Kidney epithelial cell (primary cell): ENCODE results near the gene NCKAP1. TPM values are rescaled to one million over a fixed set of nuclear protein-coding genes. Genes with fewer than 3 reads are reported as not detected.

Experiments used
- DNase-seq: peaks from one replicate; pipeline ENCODE4 v3.0.0-alpha.2; 2010; ENCODE audit warnings: low read depth
- H3K27me3 ChIP-seq: 2 replicates; pipeline ENCODE4 v1.6.0; 2011; ENCODE audit warnings: low read length; ENCODE audit not compliant: control insufficient read depth, insufficient read depth
- H3K36me3 ChIP-seq: 2 replicates; pipeline ENCODE4 v1.5.1; 2011; ENCODE audit warnings: low read length; ENCODE audit not compliant: control insufficient read depth, insufficient read depth
- H3K4me3 ChIP-seq: 2 replicates; pipeline ENCODE4 v1.5.1; 2011; ENCODE audit warnings: low read depth, mild to moderate bottlenecking, control low read depth, low read length
- total RNA-seq: library from RNA; depleted of rRNA; stranded (reverse); fragments of >200 nt; gene quantifications from 2 replicates; pipeline ENCODE4 v1.2.3, GENCODE V29; 2015
- TF ChIP-seq, protein P1 (sequence below): IDR thresholded peaks from 2 replicates; pipeline ENCODE4 v1.5.1; 2011; ENCODE audit warnings: mild to moderate bottlenecking, moderate library complexity, low read length, control low read depth, inconsistent platforms; ENCODE audit not compliant: insufficient read depth, poor library complexity, severe bottlenecking

Gene NCKAP1
- total RNA-seq, 1 donor from 2014 or later, result 189 TPM

- no peak for DNase-seq
- H3K4me3 ChIP-seq, result no peak overlapping the region
- H3K27me3 ChIP-seq, result no peaks in the 10 kb centered on the region
- H3K36me3 ChIP-seq, result no peaks in the 10 kb centered on the region
- TF ChIP-seq, protein P1, sequence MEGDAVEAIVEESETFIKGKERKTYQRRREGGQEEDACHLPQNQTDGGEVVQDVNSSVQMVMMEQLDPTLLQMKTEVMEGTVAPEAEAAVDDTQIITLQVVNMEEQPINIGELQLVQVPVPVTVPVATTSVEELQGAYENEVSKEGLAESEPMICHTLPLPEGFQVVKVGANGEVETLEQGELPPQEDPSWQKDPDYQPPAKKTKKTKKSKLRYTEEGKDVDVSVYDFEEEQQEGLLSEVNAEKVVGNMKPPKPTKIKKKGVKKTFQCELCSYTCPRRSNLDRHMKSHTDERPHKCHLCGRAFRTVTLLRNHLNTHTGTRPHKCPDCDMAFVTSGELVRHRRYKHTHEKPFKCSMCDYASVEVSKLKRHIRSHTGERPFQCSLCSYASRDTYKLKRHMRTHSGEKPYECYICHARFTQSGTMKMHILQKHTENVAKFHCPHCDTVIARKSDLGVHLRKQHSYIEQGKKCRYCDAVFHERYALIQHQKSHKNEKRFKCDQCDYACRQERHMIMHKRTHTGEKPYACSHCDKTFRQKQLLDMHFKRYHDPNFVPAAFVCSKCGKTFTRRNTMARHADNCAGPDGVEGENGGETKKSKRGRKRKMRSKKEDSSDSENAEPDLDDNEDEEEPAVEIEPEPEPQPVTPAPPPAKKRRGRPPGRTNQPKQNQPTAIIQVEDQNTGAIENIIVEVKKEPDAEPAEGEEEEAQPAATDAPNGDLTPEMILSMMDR, result no peak
Measured at GRCh38 chr2:182952741-182953450, 85.4 kb downstream of the NCKAP1 start.

DNA sequence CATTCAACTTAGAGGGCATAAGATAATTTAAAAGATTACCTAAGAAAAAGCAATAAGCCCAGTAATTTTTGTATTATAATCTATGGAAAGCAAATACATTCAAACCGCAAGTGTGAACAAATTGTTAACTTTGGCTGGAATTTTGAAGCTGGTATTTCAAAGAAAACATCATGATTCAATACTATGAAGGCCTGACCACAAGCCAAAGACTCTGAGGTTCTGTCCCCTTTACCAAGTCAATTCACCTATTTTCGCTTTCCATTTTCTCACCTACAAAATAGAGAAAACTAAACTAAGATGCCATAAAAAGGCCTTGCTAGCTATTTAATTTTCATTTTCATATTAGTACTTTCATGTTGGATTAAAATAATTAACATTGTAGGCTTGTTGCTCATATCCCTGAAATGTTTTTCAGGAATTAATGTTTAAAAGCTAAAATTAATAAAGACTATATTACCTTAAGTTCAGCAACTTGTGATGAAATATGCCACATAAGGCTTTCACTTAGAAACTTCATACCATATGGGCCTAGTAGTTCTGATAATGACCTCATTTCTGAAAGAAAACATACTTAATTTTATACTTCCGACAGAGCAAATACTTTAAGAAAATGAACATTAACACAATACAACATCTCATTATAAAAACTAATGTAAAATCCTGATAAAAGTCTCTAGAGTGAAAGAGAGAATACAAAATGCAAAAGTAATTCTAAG lies 86.2 kb downstream of the NCKAP1 start:
- no peak for DNase-seq
- Histone ChIP-seq H3K4me3 (no peak overlapping the region), H3K27me3 (no peaks in the 10 kb centered on the region), H3K36me3 (no peaks in the 10 kb centered on the region)
- TF ChIP-seq, protein P1, result no peak

- H3K27me3 ChIP-seq, result no peaks in the 10 kb centered on the region
- no peak overlapping the region for H3K4me3 ChIP-seq
- DNase-seq, result no peak
- TF ChIP-seq, protein P1, result no peak
- H3K36me3 ChIP-seq, result no peaks in the 10 kb centered on the region
Measured at GRCh38 chr2:182950546-182950945, 87.7 kb downstream of the NCKAP1 start.

GRCh38 chr2:182949572-182950189 lies 88.6 kb downstream of the NCKAP1 start:
- no peak for DNase-seq
- Histone ChIP-seq H3K4me3 (no peak overlapping the region), H3K27me3 (no peaks in the 10 kb centered on the region), H3K36me3 (no peaks in the 10 kb centered on the region)
- TF ChIP-seq, protein P1, result no peak

- H3K36me3 ChIP-seq, result no peaks in the 10 kb centered on the region
- H3K4me3 ChIP-seq, result no peak overlapping the region
- TF ChIP-seq, protein P1, result no peak
- H3K27me3 ChIP-seq, result no peaks in the 10 kb centered on the region
- DNase-seq, result no peak
Measured at GRCh38 chr2:182949052-182949451, 89.2 kb downstream of the NCKAP1 start.
